IPS-18a (cell line): ENCODE results near the gene VGLL1.

Experiments
- H3K27ac ChIP-seq: one replicate; pipeline ENCODE4 v1.5.1; 2013; ENCODE audit warnings: low read length
- H3K27me3 ChIP-seq: one replicate; pipeline ENCODE4 v1.6.1; 2013; ENCODE audit warnings: mild to moderate bottlenecking, low read length; ENCODE audit not compliant: control insufficient read depth, insufficient read depth
- H3K36me3 ChIP-seq: one replicate; pipeline ENCODE4 v1.6.1; 2013; ENCODE audit warnings: low read depth, low read length; ENCODE audit not compliant: control insufficient read depth
- H3K4me1 ChIP-seq: one replicate; pipeline ENCODE4 v1.6.1; 2013; ENCODE audit warnings: low read depth, low read length; ENCODE audit not compliant: control insufficient read depth
- H3K4me3 ChIP-seq: one replicate; pipeline ENCODE4 v1.5.1; 2013; ENCODE audit warnings: low read length
- H3K9ac ChIP-seq: one replicate; pipeline ENCODE4 v1.6.1; 2013; ENCODE audit warnings: mild to moderate bottlenecking, low read length, moderate library complexity
- H3K9me3 ChIP-seq: one replicate; pipeline ENCODE4 v1.6.1; 2013; ENCODE audit warnings: low read depth, low read length; ENCODE audit not compliant: control insufficient read depth

The VGLL1 gene

GRCh38 chrX:136525738-136526606 lies 6.0 kb upstream of the VGLL1 start:
- Histone ChIP-seq H3K9ac (no peak overlapping the region), H3K27me3 (no peaks in the 10 kb centered on the region), H3K36me3 (no peaks in the 10 kb centered on the region), H3K4me3 (no peak overlapping the region), H3K9me3 (peaks cover 9% of the 10 kb centered on the region), H3K27ac (no peak overlapping the region), H3K4me1 (no peaks in the 10 kb centered on the region)

GRCh38 chrX:136528645-136529315 lies 3.2 kb upstream of the VGLL1 start:
- no peak overlapping the region for H3K4me3 ChIP-seq
- no peaks in the 10 kb centered on the region for H3K4me1 ChIP-seq
- peaks cover 12% of the 10 kb centered on the region for H3K9me3 ChIP-seq
- no peak overlapping the region for H3K9ac ChIP-seq
- H3K27me3 ChIP-seq, result no peaks in the 10 kb centered on the region
- no peaks in the 10 kb centered on the region for H3K36me3 ChIP-seq
- no peak overlapping the region for H3K27ac ChIP-seq

- Histone ChIP-seq H3K27ac (no peak overlapping the region), H3K9me3 (peaks cover 12% of the 10 kb centered on the region), H3K4me3 (no peak overlapping the region), H3K4me1 (no peaks in the 10 kb centered on the region), H3K36me3 (no peaks in the 10 kb centered on the region), H3K27me3 (no peaks in the 10 kb centered on the region), H3K9ac (no peak overlapping the region)
Observed at GRCh38 chrX:136529795-136530194, 2.2 kb upstream of the VGLL1 start.

- Histone ChIP-seq H3K27ac (no peak overlapping the region), H3K4me1 (no peaks in the 10 kb centered on the region), H3K36me3 (no peaks in the 10 kb centered on the region), H3K27me3 (no peaks in the 10 kb centered on the region), H3K9me3 (peaks cover 3% of the 10 kb centered on the region), H3K4me3 (no peak overlapping the region), H3K9ac (no peak overlapping the region)
Observed at GRCh38 chrX:136534131-136534530, 2.1 kb downstream of the VGLL1 start.

GRCh38 chrX:136538811-136539210 lies 6.8 kb downstream of the VGLL1 start:
- Histone ChIP-seq H3K36me3 (no peaks in the 10 kb centered on the region), H3K27ac (no peak overlapping the region), H3K27me3 (no peaks in the 10 kb centered on the region), H3K4me1 (no peaks in the 10 kb centered on the region), H3K9ac (no peak overlapping the region), H3K4me3 (no peak overlapping the region), H3K9me3 (no peaks in the 10 kb centered on the region)

- Histone ChIP-seq H3K9ac (no peak overlapping the region), H3K9me3 (no peaks in the 10 kb centered on the region), H3K36me3 (no peaks in the 10 kb centered on the region), H3K4me1 (no peaks in the 10 kb centered on the region), H3K27ac (no peak overlapping the region), H3K4me3 (no peak overlapping the region), H3K27me3 (no peaks in the 10 kb centered on the region)
Observed at GRCh38 chrX:136540226-136540625, 8.2 kb downstream of the VGLL1 start.

- Histone ChIP-seq H3K9me3 (no peaks in the 10 kb centered on the region), H3K27ac (no peak overlapping the region), H3K9ac (no peak overlapping the region), H3K4me1 (no peaks in the 10 kb centered on the region), H3K4me3 (no peak overlapping the region), H3K27me3 (no peaks in the 10 kb centered on the region), H3K36me3 (no peaks in the 10 kb centered on the region)
Observed at GRCh38 chrX:136541294-136541693, 9.3 kb downstream of the VGLL1 start.

- no peak overlapping the region for H3K4me3 ChIP-seq
- no peaks in the 10 kb centered on the region for H3K36me3 ChIP-seq
- H3K9me3 ChIP-seq, result no peaks in the 10 kb centered on the region
Observed at GRCh38 chrX:136542281-136542680, 10.3 kb downstream of the VGLL1 start.

GRCh38 chrX:136546371-136546781 lies 14.4 kb downstream of the VGLL1 start:
- H3K27ac ChIP-seq, result no peak overlapping the region
- no peak overlapping the region for H3K9ac ChIP-seq
- no peaks in the 10 kb centered on the region for H3K27me3 ChIP-seq
- H3K4me1 ChIP-seq, result no peaks in the 10 kb centered on the region
- H3K9me3 ChIP-seq, result peaks cover 6% of the 10 kb centered on the region
- H3K4me3 ChIP-seq, result no peak overlapping the region
- H3K36me3 ChIP-seq, result no peaks in the 10 kb centered on the region

More at GRCh38 chrX:136542281-136542680, 10.3 kb downstream of the VGLL1 start:
- Histone ChIP-seq H3K9ac (no peak overlapping the region), H3K4me1 (no peaks in the 10 kb centered on the region), H3K27ac (no peak overlapping the region), H3K27me3 (no peaks in the 10 kb centered on the region)

- H3K27me3 ChIP-seq, result no peaks in the 10 kb centered on the region
- no peak overlapping the region for H3K27ac ChIP-seq
- no peaks in the 10 kb centered on the region for H3K4me1 ChIP-seq
- no peak overlapping the region for H3K9ac ChIP-seq
- peaks cover 9% of the 10 kb centered on the region for H3K9me3 ChIP-seq
- H3K36me3 ChIP-seq, result no peaks in the 10 kb centered on the region
- H3K4me3 ChIP-seq, result no peak overlapping the region
Observed at GRCh38 chrX:136549226-136549625, 17.2 kb downstream of the VGLL1 start.

- Histone ChIP-seq H3K4me3 (no peak overlapping the region), H3K36me3 (no peaks in the 10 kb centered on the region), H3K9me3 (peaks cover 9% of the 10 kb centered on the region), H3K27ac (no peak overlapping the region), H3K9ac (no peak overlapping the region), H3K27me3 (no peaks in the 10 kb centered on the region), H3K4me1 (no peaks in the 10 kb centered on the region)
Observed at GRCh38 chrX:136551410-136551809, 19.4 kb downstream of the VGLL1 start.

- Histone ChIP-seq H3K9ac (no peak overlapping the region), H3K9me3 (peaks cover 8% of the 10 kb centered on the region)
Observed at GRCh38 chrX:136555694-136556093, 23.7 kb downstream of the VGLL1 start.

More at GRCh38 chrX:136555694-136556093, 23.7 kb downstream of the VGLL1 start:
- no peak overlapping the region for H3K27ac ChIP-seq
- H3K4me3 ChIP-seq, result no peak overlapping the region
- no peaks in the 10 kb centered on the region for H3K4me1 ChIP-seq
- no peaks in the 10 kb centered on the region for H3K27me3 ChIP-seq
- H3K36me3 ChIP-seq, result no peaks in the 10 kb centered on the region
